SU-DHL-6 (cell line): ENCODE results near the gene KDM1A.

Experiments
- H2AFZ ChIP-seq: fragments of 200-600 bp; sonication (generic); 2 replicates; pipeline ENCODE4 v1.6.1; 2014; ENCODE audit warnings: low read depth, mild to moderate bottlenecking, moderate library complexity, mixed read lengths, antibody characterized with exemption, low read length; ENCODE audit not compliant: severe bottlenecking
- H3F3A ChIP-seq: fragments of 200-600 bp; shearing (Covaris generic); 2 replicates; pipeline ENCODE4 v1.6.0; 2016; ENCODE audit warnings: antibody characterized with exemption, mild to moderate bottlenecking; ENCODE audit not compliant: insufficient read depth
- H3K27ac ChIP-seq: fragments of 200-600 bp; sonication (generic); 2 replicates; pipeline ENCODE4 v1.5.1; 2016; ENCODE audit warnings: low read depth, mild to moderate bottlenecking, low read length, moderate library complexity, mixed read lengths
- H3K27me3 ChIP-seq: fragments of 200-600 bp; sonication (generic), shearing (Covaris generic); 2 replicates; pipeline ENCODE4 v1.6.0; 2014; ENCODE audit warnings: mild to moderate bottlenecking, low read length
- H3K36me3 ChIP-seq: fragments of 200-600 bp; sonication (generic); 2 replicates; pipeline ENCODE4 v1.6.1; 2014; ENCODE audit warnings: mild to moderate bottlenecking, low read length, mixed read lengths
- H3K4me2 ChIP-seq: fragments of 300-600, 200-600 bp; shearing (Covaris generic), sonication (generic); 2 replicates; pipeline ENCODE4 v1.6.0; 2014; ENCODE audit warnings: low read length, low read depth, mild to moderate bottlenecking; ENCODE audit not compliant: poor library complexity, severe bottlenecking
- H3K4me3 ChIP-seq: fragments of 200-600 bp; sonication (generic); 2 replicates; pipeline ENCODE4 v1.5.1; 2014; ENCODE audit warnings: antibody characterized with exemption, low read length, mild to moderate bottlenecking, mixed read lengths; ENCODE audit not compliant: insufficient read depth, poor library complexity, severe bottlenecking
- H3K79me2 ChIP-seq: fragments of 200-600 bp; sonication (generic); 2 replicates; pipeline ENCODE4 v1.6.1; 2014; ENCODE audit warnings: mild to moderate bottlenecking, low read length, moderate library complexity; ENCODE audit not compliant: insufficient read depth
- H3K9ac ChIP-seq: fragments of 200-600 bp; sonication (generic); 2 replicates; pipeline ENCODE4 v1.7.0; 2014; ENCODE audit warnings: mild to moderate bottlenecking, low read length
- H3K9me2 ChIP-seq: fragments of 200-600 bp; sonication (generic); replicated peaks from 2 replicates; pipeline ENCODE4 v1.6.1; 2014; ENCODE audit warnings: low read length; ENCODE audit not compliant: insufficient read depth
- H3K9me3 ChIP-seq: fragments of 200-600 bp; sonication (generic); 2 replicates; pipeline ENCODE4 v1.6.1; 2014; ENCODE audit warnings: low read length, mixed read lengths; ENCODE audit not compliant: insufficient read depth
- H4K20me1 ChIP-seq: fragments of 200-600 bp; sonication (generic); 2 replicates; pipeline ENCODE4 v1.6.1; 2014; ENCODE audit warnings: low read depth, mild to moderate bottlenecking, antibody characterized with exemption, low read length, moderate library complexity, mixed read lengths
- CTCF ChIP-seq: fragments of 200-600 bp; sonication (generic); IDR thresholded peaks from one replicate; pipeline ENCODE4 v1.5.1; 2017; ENCODE audit warnings: antibody characterized with exemption, mild to moderate bottlenecking, low read length, moderate library complexity; ENCODE audit not compliant: insufficient read depth, poor library complexity, severe bottlenecking
- EZH2phosphoT487 ChIP-seq: fragments of 200-600 bp; sonication (generic), shearing (Covaris generic); conservative IDR thresholded peaks from 2 replicates; pipeline ENCODE4 v1.6.1; 2018; ENCODE audit warnings: mild to moderate bottlenecking, antibody characterized with exemption, low read length, moderate library complexity, mixed read lengths

The KDM1A gene

GRCh38 chr1:23110391-23110790, 91.1 kb downstream of the KDM1A start:
- TF ChIP-seq CTCF (no peak), EZH2phosphoT487 (no peak)
- no peaks in the 10 kb centered on the region for H3K36me3 ChIP-seq

DNA sequence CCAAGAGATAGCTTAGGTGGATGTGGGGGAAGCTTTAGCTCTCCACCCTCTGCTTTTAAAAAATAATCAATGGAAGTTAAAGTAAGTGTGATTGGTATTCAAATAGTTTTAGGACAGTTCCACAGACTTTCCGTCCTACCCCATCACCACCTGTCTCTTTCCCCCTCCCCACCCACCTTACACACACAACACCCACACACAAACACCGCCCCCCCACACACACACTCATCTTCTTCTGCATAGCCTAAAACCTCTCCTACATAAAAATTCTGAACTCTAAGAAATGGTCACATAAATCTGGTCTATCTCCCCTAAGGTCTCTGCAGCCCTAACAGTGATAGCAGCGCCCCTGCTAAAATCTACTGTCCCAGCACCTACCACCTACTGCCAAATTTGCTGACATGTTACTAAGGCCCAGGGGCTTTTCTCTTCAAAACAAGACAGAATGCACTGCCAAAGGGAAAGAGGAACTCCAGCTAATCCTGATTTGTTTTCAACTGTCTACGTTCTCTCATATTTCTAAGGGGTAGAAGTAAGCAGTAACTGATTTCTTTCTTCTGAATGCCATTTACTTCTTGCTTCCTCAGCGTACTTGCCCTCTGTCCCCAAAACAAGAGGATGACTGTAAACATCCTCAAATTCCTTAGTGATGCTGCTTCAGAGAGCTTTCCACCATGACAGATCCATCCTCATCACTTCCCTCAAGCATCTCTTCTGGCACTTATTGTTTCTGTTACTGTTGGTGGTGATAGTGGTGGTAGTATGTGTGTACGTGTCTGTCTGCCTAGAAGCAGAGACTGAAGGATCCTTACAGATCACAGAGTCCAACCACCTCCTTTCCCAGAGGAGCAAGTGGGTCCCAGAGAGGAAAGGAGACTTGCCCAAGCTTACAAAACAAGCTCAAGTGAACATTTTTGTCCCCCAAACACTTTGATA, 92.6 kb downstream of the KDM1A start:
- no peak overlapping the region for H3K9ac ChIP-seq
- H3K4me2 ChIP-seq: no peak overlapping the region
- no peak overlapping the region for H2AFZ ChIP-seq
- no peak for TF ChIP-seq CTCF
- no peak for TF ChIP-seq EZH2phosphoT487
- H3K9me2 ChIP-seq: no peaks in the 10 kb centered on the region
- H3F3A ChIP-seq: no peaks in the 10 kb centered on the region
- no peaks in the 10 kb centered on the region for H3K9me3 ChIP-seq
- H4K20me1 ChIP-seq: no peaks in the 10 kb centered on the region
- no peak overlapping the region for H3K27ac ChIP-seq
- no peaks in the 10 kb centered on the region for H3K27me3 ChIP-seq
- no peaks in the 10 kb centered on the region for H3K36me3 ChIP-seq
- no peaks in the 10 kb centered on the region for H3K79me2 ChIP-seq
- H3K4me3 ChIP-seq: no peak overlapping the region

More at GRCh38 chr1:23110391-23110790, 91.1 kb downstream of the KDM1A start:
- H3K9me3 ChIP-seq: no peaks in the 10 kb centered on the region
- H3K9me2 ChIP-seq: no peaks in the 10 kb centered on the region
- no peak overlapping the region for H3K27ac ChIP-seq
- H3K4me3 ChIP-seq: no peak overlapping the region
- H3K79me2 ChIP-seq: no peaks in the 10 kb centered on the region
- H2AFZ ChIP-seq: no peak overlapping the region
- no peaks in the 10 kb centered on the region for H3F3A ChIP-seq
- H3K9ac ChIP-seq: no peak overlapping the region
- no peak overlapping the region for H3K4me2 ChIP-seq
- H4K20me1 ChIP-seq: no peaks in the 10 kb centered on the region
- H3K27me3 ChIP-seq: no peaks in the 10 kb centered on the region

DNA sequence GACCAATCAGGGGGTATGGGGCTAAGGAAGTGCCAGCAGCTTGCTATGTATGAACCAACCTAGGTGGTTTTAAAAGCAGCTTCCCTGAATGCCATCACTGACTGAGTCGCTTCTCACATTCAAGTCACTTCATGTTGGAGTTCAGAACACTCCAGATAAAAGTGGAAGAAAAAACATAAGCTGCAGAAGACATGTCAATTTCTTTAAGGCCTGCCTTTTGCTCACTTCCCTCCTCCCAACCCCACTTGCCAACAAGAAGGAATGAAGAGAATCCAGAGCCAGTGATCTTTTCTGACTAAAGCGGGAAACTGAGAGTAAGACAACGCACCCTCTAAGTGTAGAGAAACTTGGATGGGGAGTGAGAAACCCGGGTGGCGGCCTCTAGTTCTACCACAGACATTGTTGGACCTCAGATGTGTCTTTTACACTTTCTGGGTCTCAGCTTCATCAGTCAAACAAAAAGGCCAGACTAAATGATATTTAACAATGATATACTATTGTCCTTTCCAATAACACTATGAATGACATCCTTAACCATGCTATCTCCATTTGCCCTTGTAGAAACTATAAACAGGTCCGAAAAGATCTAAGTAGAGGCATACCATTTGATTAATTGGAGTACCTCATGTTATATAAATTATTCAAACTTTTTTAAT, 95.3 kb downstream of the KDM1A start:
- no peaks in the 10 kb centered on the region for H3K9me3 ChIP-seq
- TF ChIP-seq CTCF (no peak), EZH2phosphoT487 (no peak)
- H3K27ac ChIP-seq: no peak overlapping the region
- H3F3A ChIP-seq: no peaks in the 10 kb centered on the region
- H3K36me3 ChIP-seq: no peaks in the 10 kb centered on the region
- no peaks in the 10 kb centered on the region for H3K27me3 ChIP-seq
- H3K9ac ChIP-seq: no peak overlapping the region
- no peak overlapping the region for H3K4me3 ChIP-seq
- H3K4me2 ChIP-seq: no peak overlapping the region
- no peaks in the 10 kb centered on the region for H3K79me2 ChIP-seq
- no peaks in the 10 kb centered on the region for H4K20me1 ChIP-seq
- no peak overlapping the region for H2AFZ ChIP-seq
- H3K9me2 ChIP-seq: no peaks in the 10 kb centered on the region
